SK-N-SH (cell line): ENCODE measurements around the gene PITPNM1. TPM values are rescaled to one million over a fixed set of nuclear protein-coding genes. Genes with fewer than 3 reads are reported as not detected.

Experiments
- CTCF ChIA-PET: fragments of 300-600, 350-600 bp; formaldehyde crosslinking; extraction: SDS; loops from one replicate; lab custom pipeline; 2021; lab: Yijun Ruan, JAX
- POLR2A ChIA-PET: fragments of 350-600 bp; sonication (Branson Sonifier 250); formaldehyde crosslinking; extraction: SDS; loops from one replicate; lab custom pipeline; 2020; ENCODE audit warnings: antibody characterized with exemption, inconsistent platforms; lab: Yijun Ruan, JAX
- DNase-seq: peaks from one replicate; pipeline ENCODE4 v3.0.0; 2012
- H2AFZ ChIP-seq: fragments of 200-600 bp; sonication (generic); 2 replicates; pipeline ENCODE4 v1.8.1; 2016; ENCODE audit warnings: antibody characterized with exemption, mild to moderate bottlenecking, low read depth
- H3F3A ChIP-seq: fragments of 200-600 bp; sonication (generic); replicated peaks from 2 replicates; pipeline ENCODE3; 2016; ENCODE audit warnings: antibody characterized with exemption, mild to moderate bottlenecking; ENCODE audit not compliant: insufficient read depth
- H3K27ac ChIP-seq, 2 experiments: fragments of 200-500 bp in 1 of 2; fragments of 200-600 bp in 1 of 2; sonication (Bioruptor generic) in 1 of 2; sonication (generic), shearing (Covaris generic) in 1 of 2; 2 replicates each; pipeline versions ENCODE4 v1.5.1 to v1.6.1; 2014 to 2016; ENCODE audit warnings: low read depth in 2 of 2, inconsistent platforms in 1 of 2, low read length in 1 of 2, mild to moderate bottlenecking in 1 of 2, mixed read lengths in 1 of 2
- H3K27me3 ChIP-seq: fragments of 200-600 bp; sonication (generic), shearing (Covaris generic); 2 replicates; pipeline ENCODE4 v1.6.1; 2016; ENCODE audit warnings: mixed run types; ENCODE audit not compliant: insufficient read depth
- H3K36me3 ChIP-seq, 2 experiments: fragments of 200-500 bp in 1 of 2; fragments of 200-600 bp in 1 of 2; sonication (Bioruptor generic) in 1 of 2; sonication (generic) in 1 of 2; replicated peaks in 1 of 2; 2 replicates each; pipeline versions ENCODE3 to v1.5.1; 2014 to 2016; ENCODE audit warnings: low read length in 1 of 2, mild to moderate bottlenecking in 1 of 2; ENCODE audit not compliant: insufficient read depth in 2 of 2, control insufficient read depth in 1 of 2
- H3K4me1 ChIP-seq, 2 experiments: fragments of 200-500 bp in 1 of 2; fragments of 200-600 bp in 1 of 2; sonication (Bioruptor generic) in 1 of 2; sonication (generic), shearing (Covaris generic) in 1 of 2; 2 replicates each; pipeline versions ENCODE4 v1.5.1 to v1.6.1; 2014 to 2016; ENCODE audit warnings: low read depth in 1 of 2, low read length in 1 of 2, mixed run types in 1 of 2; ENCODE audit not compliant: insufficient read depth in 2 of 2, control insufficient read depth in 1 of 2
- H3K4me2 ChIP-seq: fragments of 200-600 bp; sonication (generic), shearing (Covaris generic); 2 replicates; pipeline ENCODE4 v1.6.1; 2017; ENCODE audit warnings: mixed run types
- H3K4me3 ChIP-seq, 2 experiments: fragments of 200-500 bp in 1 of 2; fragments of 200-600 bp in 1 of 2; sonication (Bioruptor generic) in 1 of 2; sonication (generic), shearing (Covaris generic) in 1 of 2; 2 replicates each; pipeline versions ENCODE4 v1.5.1 to v1.8.1; 2014 to 2016; ENCODE audit warnings: low read depth in 2 of 2, inconsistent platforms in 1 of 2, low read length in 1 of 2, mild to moderate bottlenecking in 1 of 2, mixed read lengths in 1 of 2, moderate library complexity in 1 of 2
- H3K79me2 ChIP-seq: fragments of 200-600 bp; sonication (generic); 2 replicates; pipeline ENCODE4 v1.8.1; 2017; ENCODE audit warnings: mild to moderate bottlenecking; ENCODE audit not compliant: insufficient read depth
- H3K9ac ChIP-seq: fragments of 200-600 bp; sonication (generic); 2 replicates; pipeline ENCODE4 v1.6.1; 2017; ENCODE audit warnings: mixed run types
- H3K9me2 ChIP-seq: fragments of 200-600 bp; sonication (generic); 2 replicates; pipeline ENCODE4 v1.6.1; 2017; ENCODE audit warnings: mixed run types
- H3K9me3 ChIP-seq: fragments of 200-600 bp; sonication (generic); 2 replicates; pipeline ENCODE4 v1.6.1; 2017; ENCODE audit warnings: mixed run types, mild to moderate bottlenecking, moderate library complexity
- H4K20me1 ChIP-seq: fragments of 200-600 bp; sonication (generic); 2 replicates; pipeline ENCODE4 v1.6.1; 2017; ENCODE audit warnings: mild to moderate bottlenecking, mixed run types; ENCODE audit not compliant: insufficient read depth
- CHD2 ChIP-seq: fragments of 150-350 bp; IDR thresholded peaks from 2 replicates; pipeline ENCODE4 v1.6.1; 2018; ENCODE audit warnings: low read length; ENCODE audit not compliant: partially characterized antibody
- ELF1 ChIP-seq: IDR thresholded peaks from 2 replicates; pipeline ENCODE4 v1.4.0; 2012
- EP300 ChIP-seq, 2 experiments: IDR thresholded peaks; 2 replicates each; pipeline versions ENCODE4 v1.4.0 to v1.6.1; 2012; ENCODE audit warnings: borderline replicate concordance in 1 of 2, low read depth in 1 of 2, low read length in 1 of 2
- EZH2phosphoT487 ChIP-seq: fragments of 200-600 bp; sonication (generic); IDR thresholded peaks from 2 replicates; pipeline ENCODE4 v1.6.1; 2017; ENCODE audit warnings: low read depth, mixed run types, mild to moderate bottlenecking, antibody characterized with exemption, moderate library complexity, borderline replicate concordance
- FOXJ3 ChIP-seq: sonication (generic); formaldehyde crosslinking; IDR thresholded peaks from 2 replicates; pipeline ENCODE4 v1.5.1; 2020; ENCODE audit warnings: mild to moderate bottlenecking, missing genetic modification reagents
- FOXM1 ChIP-seq: IDR thresholded peaks from 2 replicates; pipeline ENCODE4 v1.4.0; 2012; ENCODE audit warnings: low read depth, mild to moderate bottlenecking
- GABPA ChIP-seq: IDR thresholded peaks from 2 replicates; pipeline ENCODE4 v1.4.0; 2012; ENCODE audit warnings: low read depth, mild to moderate bottlenecking
- JUND ChIP-seq: IDR thresholded peaks from 2 replicates; pipeline ENCODE4 v1.4.0; 2012
- MEF2A ChIP-seq: IDR thresholded peaks from 2 replicates; pipeline ENCODE4 v1.4.0; 2012; ENCODE audit warnings: low read depth, borderline replicate concordance
- MXI1 ChIP-seq: IDR thresholded peaks from 2 replicates; pipeline ENCODE4 v1.6.1; 2012; ENCODE audit warnings: mild to moderate bottlenecking, low read depth, low read length, improper control_type of control experiment
- NRF1 ChIP-seq: IDR thresholded peaks from 2 replicates; pipeline ENCODE4 v1.6.1; 2012; ENCODE audit warnings: low read depth, mild to moderate bottlenecking, low read length
- POLR2AphosphoS5 ChIP-seq: IDR thresholded peaks from 2 replicates; pipeline ENCODE4 v1.6.1; 2012; ENCODE audit warnings: low read depth, low read length
- RAD21 ChIP-seq: IDR thresholded peaks from 2 replicates; pipeline ENCODE4 v1.6.1; 2012; ENCODE audit warnings: mild to moderate bottlenecking, low read length
- RFX5 ChIP-seq: IDR thresholded peaks from 2 replicates; pipeline ENCODE4 v1.6.1; 2012; ENCODE audit warnings: mild to moderate bottlenecking, improper control_type of control experiment, low read length
- RXRA ChIP-seq: IDR thresholded peaks from 2 replicates; pipeline ENCODE4 v1.4.0; 2012; ENCODE audit warnings: low read depth, mild to moderate bottlenecking, borderline replicate concordance
- SIN3A ChIP-seq: IDR thresholded peaks from 2 replicates; pipeline ENCODE4 v1.6.1; 2012; ENCODE audit warnings: low read depth, mild to moderate bottlenecking, low read length, moderate library complexity, borderline replicate concordance
- SMC3 ChIP-seq: IDR thresholded peaks from 2 replicates; pipeline ENCODE4 v1.6.1; 2012; ENCODE audit warnings: low read depth, low read length, improper control_type of control experiment
- TAF1 ChIP-seq: IDR thresholded peaks from 2 replicates; pipeline ENCODE4 v1.6.1; 2012; ENCODE audit warnings: low read depth, mild to moderate bottlenecking, low read length, moderate library complexity, borderline replicate concordance
- TCF12 ChIP-seq: IDR thresholded peaks from 2 replicates; pipeline ENCODE4 v1.4.0; 2012
- YY1 ChIP-seq: IDR thresholded peaks from 2 replicates; pipeline ENCODE4 v1.4.0; 2012; ENCODE audit warnings: low read depth, mild to moderate bottlenecking
- WGBS: methylation state at CpG from one replicate; pipeline ENCODE4 v1.1.6; 2017; ENCODE audit warnings: low lambda C conversion rate; 5-methylcytosine and 5-hydroxymethylcytosine counted together
- polyA plus RNA-seq, 3 experiments: library from polyadenylated mRNA; depleted of rRNA; stranded (reverse); fragments of >200 nt; gene quantifications; 2 replicates each; pipeline ENCODE4 v1.2.3, GENCODE V29; 2012
- TF ChIP-seq, protein P1 (sequence below): IDR thresholded peaks from 2 replicates; pipeline ENCODE4; 2012
- TF ChIP-seq, protein P2 (sequence below): IDR thresholded peaks from 2 replicates; pipeline ENCODE4 v1.6.1; 2012; ENCODE audit warnings: mild to moderate bottlenecking, low read depth, low read length, moderate library complexity
- TF ChIP-seq, protein P3 (sequence below): fragments of 200-600 bp; sonication (generic); IDR thresholded peaks from 2 replicates; pipeline ENCODE4 v1.6.1; 2017; ENCODE audit warnings: antibody characterized with exemption, mild to moderate bottlenecking, moderate library complexity
- TF ChIP-seq, protein P4 (sequence below): IDR thresholded peaks from 2 replicates; pipeline ENCODE4 v1.4.0; 2012; ENCODE audit warnings: low read depth
- TF ChIP-seq, protein P5 (sequence below): fragments of 150-350 bp; IDR thresholded peaks from 2 replicates; pipeline ENCODE4 v1.6.1; 2016; ENCODE audit warnings: mild to moderate bottlenecking, low read depth, low read length

PITPNM1 gene
- polyA plus RNA-seq, 1 of the 3 experiments (the other 2 are of a cell fraction): 24.2 TPM

DNA sequence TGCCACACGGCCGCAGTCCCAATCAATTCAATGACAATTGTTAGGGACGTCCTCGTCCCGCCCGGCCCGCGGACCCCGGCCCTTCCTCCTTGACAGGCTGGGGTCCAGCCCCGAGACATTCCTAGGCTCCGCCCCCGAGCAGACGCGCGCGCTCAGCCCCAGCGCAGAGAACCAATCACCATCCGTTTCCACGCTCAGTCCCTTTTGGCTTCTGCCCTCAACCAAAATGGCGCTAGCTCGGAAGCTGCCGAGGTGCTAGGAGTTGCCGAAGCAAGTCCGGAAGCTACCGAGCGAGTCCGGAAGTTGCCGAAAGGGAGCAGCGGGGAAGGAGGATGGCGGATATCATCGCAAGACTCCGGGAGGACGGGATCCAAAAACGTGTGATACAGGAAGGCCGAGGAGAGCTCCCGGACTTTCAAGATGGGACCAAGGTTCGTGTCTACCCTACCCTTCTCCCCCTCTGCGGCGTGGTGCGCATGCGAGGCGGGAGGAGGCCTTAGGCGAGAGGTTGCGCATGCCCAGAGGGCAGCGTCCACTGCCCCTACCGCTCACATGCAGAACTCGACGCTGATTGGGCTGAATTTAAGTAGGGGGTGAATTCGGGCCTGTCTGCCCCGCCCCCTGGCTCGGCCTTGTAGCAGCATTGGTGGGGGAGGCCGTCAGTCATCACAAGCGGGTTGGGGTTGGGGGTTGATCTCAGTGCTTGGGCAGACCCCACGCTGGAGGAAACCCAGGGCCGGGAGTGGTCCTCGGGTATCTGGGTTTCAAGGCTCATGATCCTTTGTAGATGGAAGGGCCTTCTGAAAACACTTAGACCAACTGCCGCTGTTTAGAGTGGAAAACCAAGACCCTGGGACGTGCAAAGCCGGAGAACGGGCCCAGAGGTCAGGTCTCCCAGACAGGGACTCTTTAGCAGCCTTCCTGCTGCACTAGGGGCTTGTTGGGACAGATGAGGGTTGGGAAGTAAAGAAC is 22.1 kb downstream of the PITPNM1 start, which contains the start of gene AIP:
Gene AIP (plus strand): TSS at position 200 of the 972 bp plus-strand sequence. CDS start 133 bp downstream, at position 333.
- Histone ChIP-seq H3K9me3 (no peaks in the 10 kb centered on the region), H3K79me2 (peaks cover 25% of the 10 kb centered on the region), H4K20me1 (no peaks in the 10 kb centered on the region), H2AFZ (peak within 1 kb of the TSS; percentile 99), H3K9me2 (no peaks in the 10 kb centered on the region), H3K4me2 (peak within 1 kb of the TSS; percentile 79), H3F3A (peaks cover 7% of the 10 kb centered on the region), H3K4me3 (peak within 1 kb of the TSS; percentile 54 to 62), H3K27ac (peak within 1 kb of the TSS; percentile 65 to 87), H3K4me1 (peaks cover 6 to 17% of the 10 kb centered on the region in 2 experiments; a peak in 3 of 4 replicates), H3K27me3 (no peaks in the 10 kb centered on the region; the same call in 1 of the 2 replicates), H3K36me3 (peaks cover 0 to 6% of the 10 kb centered on the region in 2 experiments), H3K9ac (peak within 1 kb of the TSS; percentile 55)
- ChIA-PET CTCF (interaction anchor here (0.8 kb wide), 1 partner anchor 132 kb away, joined by 3 read pairs; no protein-coding TSS in a partner anchor), POLR2A (interaction anchor here (0.8 to 1.4 kb wide), 2 partner anchors 14 to 91 kb away, joined by 3 to 6 read pairs; partner anchors contain the start of genes RAD9A and TMEM134)
- WGBS: 17% methylated on average over 40 of the region's 60 CpGs
- peak; percentile 98 for DNase-seq
- no peak for TF ChIP-seq CHD2
- TF ChIP-seq, protein P1, sequence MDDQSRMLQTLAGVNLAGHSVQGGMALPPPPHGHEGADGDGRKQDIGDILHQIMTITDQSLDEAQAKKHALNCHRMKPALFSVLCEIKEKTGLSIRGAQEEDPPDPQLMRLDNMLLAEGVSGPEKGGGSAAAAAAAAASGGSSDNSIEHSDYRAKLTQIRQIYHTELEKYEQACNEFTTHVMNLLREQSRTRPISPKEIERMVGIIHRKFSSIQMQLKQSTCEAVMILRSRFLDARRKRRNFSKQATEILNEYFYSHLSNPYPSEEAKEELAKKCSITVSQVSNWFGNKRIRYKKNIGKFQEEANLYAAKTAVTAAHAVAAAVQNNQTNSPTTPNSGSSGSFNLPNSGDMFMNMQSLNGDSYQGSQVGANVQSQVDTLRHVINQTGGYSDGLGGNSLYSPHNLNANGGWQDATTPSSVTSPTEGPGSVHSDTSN: peak; percentile 74
- no peak for TF ChIP-seq RAD21
- peak; percentile 91 for TF ChIP-seq NRF1
- no peak for TF ChIP-seq FOXJ3 (CRISPR knock-in tag)
- TF ChIP-seq GABPA: peak; percentile 59
- TF ChIP-seq RXRA: no peak
- 0 out of 2 replicates have a peak, but pooled peaks have one; percentile 22 for TF ChIP-seq RFX5
- TF ChIP-seq YY1: peak; percentile 99
- TF ChIP-seq MEF2A: no peak
- TF ChIP-seq TCF12: no peak
- TF ChIP-seq, protein P2, sequence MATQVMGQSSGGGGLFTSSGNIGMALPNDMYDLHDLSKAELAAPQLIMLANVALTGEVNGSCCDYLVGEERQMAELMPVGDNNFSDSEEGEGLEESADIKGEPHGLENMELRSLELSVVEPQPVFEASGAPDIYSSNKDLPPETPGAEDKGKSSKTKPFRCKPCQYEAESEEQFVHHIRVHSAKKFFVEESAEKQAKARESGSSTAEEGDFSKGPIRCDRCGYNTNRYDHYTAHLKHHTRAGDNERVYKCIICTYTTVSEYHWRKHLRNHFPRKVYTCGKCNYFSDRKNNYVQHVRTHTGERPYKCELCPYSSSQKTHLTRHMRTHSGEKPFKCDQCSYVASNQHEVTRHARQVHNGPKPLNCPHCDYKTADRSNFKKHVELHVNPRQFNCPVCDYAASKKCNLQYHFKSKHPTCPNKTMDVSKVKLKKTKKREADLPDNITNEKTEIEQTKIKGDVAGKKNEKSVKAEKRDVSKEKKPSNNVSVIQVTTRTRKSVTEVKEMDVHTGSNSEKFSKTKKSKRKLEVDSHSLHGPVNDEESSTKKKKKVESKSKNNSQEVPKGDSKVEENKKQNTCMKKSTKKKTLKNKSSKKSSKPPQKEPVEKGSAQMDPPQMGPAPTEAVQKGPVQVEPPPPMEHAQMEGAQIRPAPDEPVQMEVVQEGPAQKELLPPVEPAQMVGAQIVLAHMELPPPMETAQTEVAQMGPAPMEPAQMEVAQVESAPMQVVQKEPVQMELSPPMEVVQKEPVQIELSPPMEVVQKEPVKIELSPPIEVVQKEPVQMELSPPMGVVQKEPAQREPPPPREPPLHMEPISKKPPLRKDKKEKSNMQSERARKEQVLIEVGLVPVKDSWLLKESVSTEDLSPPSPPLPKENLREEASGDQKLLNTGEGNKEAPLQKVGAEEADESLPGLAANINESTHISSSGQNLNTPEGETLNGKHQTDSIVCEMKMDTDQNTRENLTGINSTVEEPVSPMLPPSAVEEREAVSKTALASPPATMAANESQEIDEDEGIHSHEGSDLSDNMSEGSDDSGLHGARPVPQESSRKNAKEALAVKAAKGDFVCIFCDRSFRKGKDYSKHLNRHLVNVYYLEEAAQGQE: no peak
- TF ChIP-seq TAF1: peak; percentile 92
- TF ChIP-seq, protein P3, sequence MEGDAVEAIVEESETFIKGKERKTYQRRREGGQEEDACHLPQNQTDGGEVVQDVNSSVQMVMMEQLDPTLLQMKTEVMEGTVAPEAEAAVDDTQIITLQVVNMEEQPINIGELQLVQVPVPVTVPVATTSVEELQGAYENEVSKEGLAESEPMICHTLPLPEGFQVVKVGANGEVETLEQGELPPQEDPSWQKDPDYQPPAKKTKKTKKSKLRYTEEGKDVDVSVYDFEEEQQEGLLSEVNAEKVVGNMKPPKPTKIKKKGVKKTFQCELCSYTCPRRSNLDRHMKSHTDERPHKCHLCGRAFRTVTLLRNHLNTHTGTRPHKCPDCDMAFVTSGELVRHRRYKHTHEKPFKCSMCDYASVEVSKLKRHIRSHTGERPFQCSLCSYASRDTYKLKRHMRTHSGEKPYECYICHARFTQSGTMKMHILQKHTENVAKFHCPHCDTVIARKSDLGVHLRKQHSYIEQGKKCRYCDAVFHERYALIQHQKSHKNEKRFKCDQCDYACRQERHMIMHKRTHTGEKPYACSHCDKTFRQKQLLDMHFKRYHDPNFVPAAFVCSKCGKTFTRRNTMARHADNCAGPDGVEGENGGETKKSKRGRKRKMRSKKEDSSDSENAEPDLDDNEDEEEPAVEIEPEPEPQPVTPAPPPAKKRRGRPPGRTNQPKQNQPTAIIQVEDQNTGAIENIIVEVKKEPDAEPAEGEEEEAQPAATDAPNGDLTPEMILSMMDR: no peak
- no peak for TF ChIP-seq FOXM1
- no peak for TF ChIP-seq JUND
- no peak; the same call in 1 of the 2 replicates for TF ChIP-seq SIN3A
- no peak for TF ChIP-seq EP300 (IDR thresholded peaks at IDR 0.05; ENCODE audit: borderline replicate concordance in 1 of 2, low read depth in 1 of 2, low read length in 1 of 2)
- TF ChIP-seq, protein P4, sequence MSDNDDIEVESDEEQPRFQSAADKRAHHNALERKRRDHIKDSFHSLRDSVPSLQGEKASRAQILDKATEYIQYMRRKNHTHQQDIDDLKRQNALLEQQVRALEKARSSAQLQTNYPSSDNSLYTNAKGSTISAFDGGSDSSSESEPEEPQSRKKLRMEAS: peak; percentile 100
- no peak for TF ChIP-seq SMC3
- peak; percentile 71 for TF ChIP-seq POLR2AphosphoS5
- TF ChIP-seq EZH2phosphoT487: no peak
- TF ChIP-seq ELF1: peak; percentile 78
- TF ChIP-seq MXI1: peak; percentile 69
- TF ChIP-seq, protein P5, sequence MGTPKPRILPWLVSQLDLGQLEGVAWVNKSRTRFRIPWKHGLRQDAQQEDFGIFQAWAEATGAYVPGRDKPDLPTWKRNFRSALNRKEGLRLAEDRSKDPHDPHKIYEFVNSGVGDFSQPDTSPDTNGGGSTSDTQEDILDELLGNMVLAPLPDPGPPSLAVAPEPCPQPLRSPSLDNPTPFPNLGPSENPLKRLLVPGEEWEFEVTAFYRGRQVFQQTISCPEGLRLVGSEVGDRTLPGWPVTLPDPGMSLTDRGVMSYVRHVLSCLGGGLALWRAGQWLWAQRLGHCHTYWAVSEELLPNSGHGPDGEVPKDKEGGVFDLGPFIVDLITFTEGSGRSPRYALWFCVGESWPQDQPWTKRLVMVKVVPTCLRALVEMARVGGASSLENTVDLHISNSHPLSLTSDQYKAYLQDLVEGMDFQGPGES: no peak
